ENCODE measurements around the gene B3GNT3. TPM values are rescaled to one million over a fixed set of nuclear protein-coding genes. Genes with fewer than 3 reads are reported as not detected.

Gene B3GNT3
- total and polyA plus RNA-seq, 9 of the 15 experiments (the other 6 are each of a cell fraction or from before 2014, with no cell fraction given): 0.06 to 0.11 (median 0.07) TPM; not detected in 6

GRCh38 chr19:17751103-17751911 lies 43.6 kb upstream of the B3GNT3 start, which contains the start of gene FCHO1:
TSS of gene FCHO1 (plus strand) at chr19:17751477. CDS start at chr19:17755165, 3,688 bp downstream.
- Histone ChIP-seq H3K36me3 (ENCODE audit: control insufficient read depth, insufficient read depth, low read length) (peaks cover 31% of the 10 kb centered on the region; the same call in 2 of the 3 replicates), H3K9me3 (replicated peaks; ENCODE audit: control insufficient read depth, insufficient read depth, low read depth, low read length) (no peaks in the 10 kb centered on the region), H3K4me1 (replicated peaks in 1 of 2; ENCODE audit: control insufficient read depth in 2 of 2, insufficient read depth in 2 of 2, low read length in 2 of 2) (peaks cover 14 to 48% of the 10 kb centered on the region in 2 experiments), H4K20me1 (replicated peaks; ENCODE audit: control insufficient read depth, insufficient read depth, low read length) (no peaks in the 10 kb centered on the region; the same call in 1 of the 2 replicates), H3K27ac (ENCODE audit: extremely low read depth, low read depth, low read length) (peak within 1 kb of the TSS; percentile 92), H3K4me3 (peak within 1 kb of the TSS; percentile 70), H3K9me1 (ENCODE audit: control insufficient read depth, insufficient read depth, low read length) (no peaks in the 10 kb centered on the region), H3K4me2 (ENCODE audit: insufficient read depth, low read length) (peak within 1 kb of the TSS; percentile 95), H2AFZ (ENCODE audit: low read depth, low read length) (peak within 1 kb of the TSS; percentile 84), H3K27me3 (ENCODE audit: control insufficient read depth in 2 of 2, insufficient read depth in 2 of 2, low read length in 2 of 2) (no peaks in the 10 kb centered on the region), H3K79me2 (ENCODE audit: control insufficient read depth, insufficient read depth, low read length) (peaks cover 48% of the 10 kb centered on the region), H3K9ac (ENCODE audit: insufficient read depth in 1 of 2, low read depth in 2 of 2, low read length in 2 of 2) (peak within 1 kb of the TSS; percentile 91 to 93)
- intact Hi-C loops (cut with micrococcal nuclease) (no loop called here), in situ Hi-C loops (cut with MboI) (no loop called here)
- FAIRE-seq (peak; percentile 89), DNase-seq (ENCODE audit: extremely low read depth in 1 of 4, low spot score in 3 of 4) (peak; percentile 78 to 91 (median 82)), ATAC-seq (peak; percentile 81)
- TSS peak; percentile 92 for BruUV-seq (replicated peaks)
- WGBS (ENCODE audit: insufficient coverage, low coverage, missing lambda C conversion rate): 1% methylated on average over 25 of the region's 28 CpGs
- CTCF ChIA-PET (ENCODE audit: low intra/inter-chr PET ratio): no interaction called here
- POLR2A ChIA-PET: interaction anchor here (0.5 to 4.6 kb wide), 9 partner anchors 9 to 292 kb away, joined by 3 to 29 read pairs (median 4); partner anchors contain the start of gene MAP1S
- TF ChIP-seq ZEB2 (IDR thresholded peaks at IDR 0.05) (no peak), POLR2A (conservative IDR thresholded peaks at IDR 0.05) (peak; percentile 88), ZBTB11 (CRISPR knock-in tag; IDR thresholded peaks at IDR 0.05) (peak in 1 of 3 experiments; percentile 81; a peak in 2 of 6 replicates), RBM14 (IDR thresholded peaks at IDR 0.05; ENCODE audit: borderline replicate concordance, insufficient read depth, low read depth, low read length) (no peak), CEBPB (tag; IDR thresholded peaks at IDR 0.05) (no peak), ZNF780A (CRISPR knock-in tag; IDR thresholded peaks at IDR 0.05) (0 out of 2 replicates have a peak, but pooled peaks have one; percentile 31), EZH2 (IDR thresholded peaks at IDR 0.05; ENCODE audit: borderline replicate concordance, low read depth, low read length) (no peak), TAF1 (IDR thresholded peaks at IDR 0.05; ENCODE audit: control insufficient read depth, extremely low read depth, insufficient read depth, low read length, severe bottlenecking) (peak; percentile 67), E2F5 (CRISPR knock-in tag; IDR thresholded peaks at IDR 0.05) (no peak), ZBTB26 (CRISPR knock-in tag; IDR thresholded peaks at IDR 0.05) (no peak), LARP7 (IDR thresholded peaks at IDR 0.05) (0 out of 2 replicates have a peak, but pooled peaks have one; percentile 35), BRD9 (IDR thresholded peaks at IDR 0.05; ENCODE audit: low read depth, partially characterized antibody) (peak; percentile 97), PHF8 (IDR thresholded peaks at IDR 0.05; ENCODE audit: borderline replicate concordance, low read length) (peak; percentile 79; the same call in 1 of the 2 replicates), CCAR2 (IDR thresholded peaks at IDR 0.05; ENCODE audit: low read depth, low read length) (no peak), MAX (CRISPR knock-in tag; IDR thresholded peaks at IDR 0.05) (peak; percentile 80)

Measured in K562 (cell line).